Ureter (tissue), 1 donor: ENCODE data around the gene IER5L. TPM values are rescaled to one million over a fixed set of nuclear protein-coding genes. Genes with fewer than 3 reads are reported as not detected.

Source experiments
- DNase-seq: peaks from one replicate; pipeline ENCODE4 v3.0.0-alpha.2; 2020; ENCODE audit warnings: low spot score
- total RNA-seq: library from RNA; stranded (reverse); gene quantifications from one replicate; pipeline ENCODE4 v1.2.4, GENCODE V29; 2023
- donor health status: DM: yes; HTN: yes; CAD: no.

IER5L gene
- total RNA-seq, 1 donor from 2014 or later, result 16.0 TPM

DNA sequence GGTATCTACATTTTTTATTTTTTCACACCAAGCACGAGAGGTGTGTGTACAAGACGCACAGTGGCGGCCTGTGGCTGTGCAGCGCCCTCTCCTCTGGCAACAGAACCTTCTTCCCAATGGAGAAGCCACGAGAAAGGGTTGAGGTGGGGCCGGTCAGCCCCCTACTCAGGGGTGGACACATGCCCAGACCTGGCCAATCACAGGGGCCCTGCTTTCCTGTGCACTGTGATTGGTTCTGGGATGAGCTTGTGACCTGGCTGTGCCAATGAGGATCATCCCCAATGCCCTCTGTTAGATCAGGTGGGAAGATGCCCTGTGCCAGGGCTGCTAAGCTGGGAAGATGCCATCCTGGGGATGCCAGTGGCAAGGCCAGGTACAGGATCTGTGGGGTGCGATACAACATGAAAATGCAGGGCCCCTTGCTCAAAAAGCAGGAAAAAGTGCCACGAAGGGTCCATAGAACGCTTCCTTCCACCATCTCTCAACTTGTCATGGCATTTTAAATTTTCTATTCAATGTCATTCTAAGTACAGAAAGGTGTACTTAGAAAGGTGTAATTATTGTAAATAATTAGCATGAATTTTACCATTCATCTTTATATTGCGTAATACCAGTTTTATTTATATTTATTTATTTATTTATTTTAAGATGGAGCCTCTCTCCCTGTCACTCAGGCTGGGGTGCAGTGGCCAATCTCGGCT is 15.4 kb downstream of the IER5L start:
- no peak for DNase-seq

DNA sequence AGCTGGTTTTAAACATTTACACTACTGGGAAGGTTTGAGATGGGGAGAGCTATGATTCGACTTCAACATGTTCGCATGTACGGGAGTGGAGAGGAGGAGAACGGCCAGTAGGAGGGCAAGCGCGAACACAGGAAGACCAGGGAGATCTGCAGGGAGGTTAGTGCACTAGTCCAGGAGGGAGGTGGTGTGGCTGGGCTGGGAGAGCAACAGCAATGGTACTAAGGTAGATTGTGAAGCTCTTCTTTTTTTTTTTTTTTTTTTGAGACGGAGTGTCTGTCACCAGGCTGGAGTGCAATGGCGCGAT is 16.6 kb downstream of the IER5L start:
- no peak for DNase-seq

DNA sequence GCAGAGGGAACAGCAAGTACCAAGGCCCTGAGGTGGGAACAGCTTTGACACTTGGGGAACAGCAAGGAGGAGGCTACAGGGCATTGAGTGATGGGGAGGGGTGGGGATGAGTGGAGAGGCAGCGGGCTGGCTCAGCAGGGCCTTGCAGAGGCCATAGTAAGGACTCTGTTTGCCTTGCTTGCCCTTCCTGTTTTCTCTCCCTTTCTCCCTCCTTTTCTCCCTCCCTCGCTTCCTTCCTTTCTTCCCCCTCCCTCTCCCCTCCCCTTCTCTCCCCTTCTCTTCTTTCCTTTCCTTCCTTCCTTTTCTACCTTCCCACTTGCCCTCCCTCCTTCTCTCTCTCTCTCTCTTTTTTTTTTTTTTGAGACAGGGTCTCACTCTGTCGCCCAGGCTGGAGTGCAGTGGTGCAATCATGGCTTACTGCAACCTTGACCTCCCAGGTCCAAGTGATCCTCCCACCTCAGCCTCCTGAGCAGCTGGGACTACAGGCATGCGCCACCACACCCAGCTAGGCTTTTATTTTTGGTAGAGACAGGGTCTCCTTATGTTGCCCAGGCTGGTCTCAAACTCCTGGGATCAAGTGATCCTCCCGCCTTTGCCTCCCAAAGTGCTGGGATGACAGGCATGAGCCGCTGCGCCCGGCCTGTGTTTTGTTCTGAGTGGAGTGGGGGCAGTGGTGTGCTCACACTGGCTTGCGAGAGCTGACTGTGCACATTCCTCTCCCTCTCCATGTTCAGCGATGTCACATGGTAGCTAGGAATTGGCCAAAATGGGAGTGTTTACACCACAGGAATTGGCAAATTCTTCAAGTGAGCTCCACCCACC is 17.1 kb downstream of the IER5L start:
- DNase-seq, result no peak

DNA sequence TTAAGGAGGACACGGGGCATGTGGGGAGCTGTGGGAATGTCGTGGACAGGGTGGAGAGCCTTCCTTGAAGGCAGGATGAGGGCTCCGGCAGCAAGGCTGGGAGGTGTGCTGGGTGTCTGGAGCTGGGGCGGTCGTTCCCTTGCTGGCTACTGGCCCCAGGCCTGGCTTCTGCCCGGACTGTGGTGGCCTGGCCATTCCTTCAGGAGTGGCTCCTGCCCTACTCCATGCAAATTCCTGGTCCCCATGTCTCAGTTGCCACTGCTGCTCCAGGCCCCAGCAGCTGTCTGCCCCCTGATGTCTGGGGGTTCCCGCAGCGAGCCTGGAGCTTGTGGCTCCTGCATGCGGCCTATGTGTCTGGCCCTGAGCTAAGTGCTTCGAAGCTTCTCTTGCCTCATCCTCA is 21.9 kb downstream of the IER5L start:
- no peak for DNase-seq

DNA sequence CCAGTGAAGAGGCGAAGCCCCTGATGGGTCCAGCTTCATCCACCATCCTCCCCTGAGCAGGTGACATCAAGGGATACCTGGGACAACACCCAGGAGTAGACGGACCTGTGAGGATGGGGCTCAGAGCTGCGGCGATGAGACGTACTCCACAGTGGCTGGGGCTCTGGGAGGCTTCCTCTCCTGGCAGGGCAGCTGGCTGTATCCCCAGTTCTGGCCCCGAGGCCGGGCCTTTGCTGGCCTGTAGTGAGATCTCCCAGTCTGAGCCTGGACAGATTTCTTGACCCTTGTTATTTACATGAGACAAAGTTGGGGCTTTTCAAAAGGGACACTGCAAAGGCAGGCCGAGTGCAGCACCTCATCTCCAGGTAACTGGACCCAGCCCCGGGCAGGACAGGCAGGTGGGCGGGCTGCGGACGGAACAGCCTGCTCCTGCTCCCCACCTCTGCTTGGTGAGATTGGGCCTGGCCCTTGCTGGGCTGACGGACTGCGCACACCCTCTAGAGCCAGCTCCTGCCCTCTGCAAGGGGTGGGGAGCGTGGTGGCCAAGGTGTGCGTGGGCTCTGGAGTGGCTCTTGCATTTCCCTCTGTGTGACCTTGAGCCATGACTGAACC is 23.1 kb downstream of the IER5L start:
- DNase-seq, result no peak

DNA sequence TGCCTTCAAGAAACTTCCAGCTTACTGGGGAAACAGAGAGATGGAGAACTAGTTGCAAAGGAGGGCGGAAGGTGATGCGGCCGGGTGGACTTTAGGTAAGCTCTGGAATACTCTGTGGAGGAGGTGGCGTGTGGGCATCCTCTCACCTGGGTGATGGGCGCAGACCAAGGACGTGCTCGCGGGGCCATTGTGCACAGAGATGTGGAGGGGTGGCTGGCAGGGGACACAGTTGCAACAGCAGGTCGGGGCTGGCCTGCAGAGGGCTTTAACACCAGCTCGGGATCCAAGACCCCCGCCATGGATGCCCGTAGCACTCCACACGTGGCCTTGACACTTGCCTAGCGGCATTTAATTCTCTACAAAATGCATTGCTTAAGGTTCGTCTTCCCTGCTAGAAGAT is 26.6 kb downstream of the IER5L start:
- DNase-seq, result no peak

DNA sequence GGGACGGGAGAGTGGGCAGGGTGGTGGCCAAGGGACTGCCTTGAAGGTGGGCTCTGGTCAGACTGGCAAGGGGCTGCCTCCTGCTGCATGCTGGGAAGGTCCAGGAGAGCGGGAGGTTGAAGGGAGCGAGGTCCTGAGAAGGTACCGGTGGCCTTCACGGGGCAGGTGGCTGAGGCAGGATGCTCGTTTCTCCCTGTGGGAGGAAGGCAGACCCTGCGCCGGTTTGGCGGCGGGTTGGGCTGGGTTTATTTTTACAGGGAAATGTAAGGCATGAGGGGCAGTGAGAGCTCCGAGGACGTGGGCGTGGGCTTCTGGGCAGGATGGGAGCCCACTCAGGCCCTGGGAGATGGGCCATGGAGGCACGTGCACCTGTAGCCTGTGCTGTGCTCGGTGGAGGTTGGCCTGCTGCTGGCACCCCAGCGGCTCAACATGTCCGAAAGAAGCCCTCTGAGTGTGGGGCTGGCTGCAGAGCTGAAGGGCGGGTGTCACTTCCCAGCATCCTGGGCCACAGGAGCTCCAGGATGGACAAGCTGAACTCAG is 27.3 kb downstream of the IER5L start:
- DNase-seq, result no peak

DNA sequence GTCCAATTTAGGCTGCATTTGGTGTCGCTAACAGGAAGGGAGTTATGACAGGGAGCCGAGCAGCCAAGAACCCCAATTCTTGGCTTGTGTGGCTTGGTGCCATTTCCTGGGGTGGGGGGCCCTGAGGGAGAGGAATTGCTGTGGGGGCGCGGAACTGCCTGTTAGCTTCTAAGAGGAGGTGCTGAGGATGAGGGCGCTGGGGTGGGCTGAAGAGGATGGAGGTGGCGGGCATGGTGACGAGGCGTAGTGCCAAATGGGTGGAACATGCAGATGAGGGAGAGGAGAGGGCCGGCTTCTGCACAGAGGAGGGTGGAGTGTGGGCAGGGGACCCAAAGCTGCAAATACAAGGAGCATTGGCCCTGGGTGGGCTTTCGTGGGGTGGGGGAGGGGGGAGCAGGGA is 27.9 kb downstream of the IER5L start:
- DNase-seq, result no peak

DNA sequence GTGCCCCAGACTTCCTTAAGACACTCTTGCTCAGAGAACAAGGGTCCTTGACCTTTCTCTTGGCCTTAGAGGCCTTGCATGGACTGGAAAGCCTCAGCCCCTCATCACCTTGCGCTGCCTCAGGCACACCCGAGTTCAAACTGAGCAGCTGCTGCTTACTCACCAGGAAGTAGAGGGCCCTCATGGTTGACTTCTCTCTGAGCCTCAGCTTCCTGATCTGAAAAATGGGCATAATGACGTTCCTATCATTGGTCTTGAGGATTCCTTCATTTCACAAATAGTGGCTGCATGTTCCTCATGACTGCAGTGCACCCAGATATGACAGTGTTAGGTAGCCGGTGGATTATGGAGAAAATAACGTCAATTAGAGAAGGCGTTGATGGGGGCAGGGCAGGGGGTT is 28.6 kb downstream of the IER5L start:
- no peak for DNase-seq

DNA sequence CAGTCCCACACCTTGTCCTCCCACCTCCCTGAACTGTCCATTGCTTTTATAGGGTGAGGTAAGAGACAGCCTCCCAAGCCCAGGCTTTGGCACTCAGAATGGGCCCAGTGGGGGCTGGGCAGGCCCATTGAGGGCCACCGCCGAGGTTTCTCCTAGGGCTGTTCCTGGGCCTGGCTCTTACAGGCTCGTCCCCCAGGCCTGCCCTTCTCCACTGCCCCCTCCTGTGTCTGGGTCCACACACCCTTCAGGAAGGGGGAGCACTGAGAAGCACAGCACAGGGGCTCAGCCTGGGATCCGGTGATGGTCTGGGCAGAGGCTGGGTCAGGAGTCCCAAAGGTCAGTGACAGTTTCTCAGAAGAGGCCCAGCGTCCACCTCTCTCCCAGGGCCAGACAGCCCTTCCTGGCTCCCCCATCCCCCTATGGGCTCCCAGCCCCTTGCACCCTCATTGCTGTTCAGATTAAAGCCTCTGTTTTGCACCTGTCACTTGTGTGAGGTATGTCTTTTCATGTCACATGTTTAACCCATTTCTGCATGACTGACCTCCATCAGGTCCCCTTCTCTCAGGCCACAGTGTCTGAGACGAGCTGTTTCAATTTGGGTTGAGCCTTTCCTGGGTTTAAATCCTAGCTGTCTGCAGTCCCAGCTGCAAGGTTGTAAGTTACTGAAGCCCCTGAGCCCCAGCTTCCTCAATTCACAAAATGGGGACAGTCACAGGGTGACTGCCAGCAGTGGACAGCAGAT is 29.4 kb downstream of the IER5L start:
- no peak for DNase-seq

DNA sequence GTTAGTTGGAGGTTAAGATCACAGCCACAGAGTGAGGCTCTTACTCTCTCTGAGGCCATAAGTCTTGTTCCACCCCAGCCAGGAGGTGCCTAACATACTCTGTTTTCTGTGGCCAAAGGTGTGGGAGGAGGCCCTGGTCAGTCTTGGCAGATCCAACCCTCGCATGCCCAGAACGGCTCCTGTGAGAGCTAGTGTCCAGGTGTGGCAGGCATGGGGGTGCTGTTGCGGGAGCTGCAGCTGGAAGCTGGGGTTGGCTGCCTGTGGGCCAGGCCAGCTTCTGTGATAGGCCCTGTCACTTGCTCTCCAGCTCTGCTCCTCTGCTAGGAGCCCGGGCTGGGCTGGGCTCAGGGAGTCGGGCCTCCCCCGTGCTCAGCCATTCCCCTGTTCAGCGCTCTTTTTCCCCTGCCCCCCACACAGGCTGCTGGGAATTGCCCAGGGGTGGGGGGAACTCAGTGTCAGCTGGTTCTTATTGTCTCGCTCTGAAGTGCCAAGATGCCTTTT is 31.6 kb downstream of the IER5L start:
- no peak for DNase-seq

DNA sequence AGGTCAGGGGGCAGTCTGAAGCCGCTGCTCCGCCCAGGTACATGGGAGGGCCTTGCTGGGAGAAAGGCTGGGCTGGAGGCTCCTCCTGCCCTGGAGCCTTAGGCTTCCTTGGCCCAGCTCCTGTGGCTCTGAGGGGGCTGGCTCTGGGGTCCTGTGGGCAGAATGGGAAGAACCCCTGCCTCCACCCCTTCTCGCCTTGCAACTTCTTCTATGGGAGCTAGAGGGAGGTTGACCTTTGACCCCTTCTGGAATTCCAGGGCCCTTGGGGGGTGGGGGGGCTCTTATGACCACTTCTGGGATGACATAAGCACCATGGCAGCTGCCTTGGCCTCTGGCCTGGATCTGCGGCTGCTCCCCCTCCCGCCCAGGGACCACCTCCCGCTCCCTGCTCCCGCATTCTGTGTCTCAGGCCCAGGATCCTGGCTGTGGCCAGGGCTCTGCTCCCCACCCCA is 32.2 kb downstream of the IER5L start:
- no peak for DNase-seq

DNA sequence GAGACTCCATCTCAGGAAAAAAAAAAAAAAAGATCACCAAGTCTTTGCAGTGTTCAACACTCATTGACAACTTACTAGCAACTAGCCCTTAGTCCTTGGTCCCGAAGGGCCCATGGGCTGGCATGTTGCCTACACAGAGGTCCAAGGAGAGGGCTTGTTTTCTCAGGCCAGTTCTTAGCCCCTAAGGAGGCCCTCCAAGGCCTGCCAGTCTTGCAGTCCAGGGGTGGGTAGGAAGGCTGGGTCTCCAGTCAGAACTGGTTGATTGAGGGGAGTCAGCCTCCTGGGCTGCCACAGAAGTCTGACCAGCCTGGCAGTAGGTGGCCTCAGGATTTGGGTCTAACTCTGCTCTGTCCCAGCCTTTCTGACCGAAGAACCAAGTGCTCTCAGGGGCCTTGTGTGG is 32.7 kb downstream of the IER5L start:
- no peak for DNase-seq

DNA sequence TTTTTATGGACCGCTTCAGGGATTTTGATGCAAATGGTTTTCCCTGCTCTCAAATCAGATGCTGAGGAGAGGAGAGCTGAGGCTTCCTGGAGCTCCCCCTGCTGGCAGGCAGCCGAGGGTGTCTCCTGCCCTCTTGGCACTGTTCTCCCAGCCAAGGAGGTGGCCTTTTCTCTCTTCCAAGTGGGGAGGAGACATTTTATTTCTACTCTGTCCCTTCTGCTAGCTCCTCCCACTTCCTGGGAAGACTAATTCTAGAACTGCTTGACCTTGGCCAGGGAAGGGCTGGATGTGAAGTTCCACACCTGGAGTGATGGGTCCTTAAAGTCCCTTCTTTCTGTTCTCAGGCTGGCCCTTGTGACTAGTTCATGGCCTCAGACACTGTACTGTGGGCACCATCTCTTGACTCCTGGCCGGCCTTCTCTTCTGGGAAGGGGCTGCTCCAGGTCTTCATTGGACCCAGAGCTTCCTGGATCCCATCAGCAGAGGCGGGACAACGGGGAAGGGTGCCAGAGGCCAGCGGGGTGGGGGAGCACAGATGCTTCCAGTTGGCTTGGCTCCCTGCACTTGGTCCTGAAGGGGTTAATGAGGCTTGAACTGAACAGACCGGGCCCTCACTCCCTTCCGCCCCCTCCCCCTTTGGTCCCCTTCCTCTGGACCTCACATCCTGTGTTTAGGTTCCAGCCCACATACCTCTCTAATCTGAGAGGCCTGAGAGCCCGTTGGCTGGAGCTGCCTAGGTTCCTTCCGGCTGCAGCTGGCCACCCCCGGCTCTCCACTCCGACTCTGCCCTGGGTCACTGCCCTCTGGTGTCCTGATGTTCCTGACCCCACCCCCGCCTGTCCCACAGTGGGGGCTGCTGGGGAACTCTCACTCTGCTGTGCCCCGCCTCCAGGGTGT is 34.8 kb downstream of the IER5L start:
- DNase-seq, result peak; percentile 93

DNA sequence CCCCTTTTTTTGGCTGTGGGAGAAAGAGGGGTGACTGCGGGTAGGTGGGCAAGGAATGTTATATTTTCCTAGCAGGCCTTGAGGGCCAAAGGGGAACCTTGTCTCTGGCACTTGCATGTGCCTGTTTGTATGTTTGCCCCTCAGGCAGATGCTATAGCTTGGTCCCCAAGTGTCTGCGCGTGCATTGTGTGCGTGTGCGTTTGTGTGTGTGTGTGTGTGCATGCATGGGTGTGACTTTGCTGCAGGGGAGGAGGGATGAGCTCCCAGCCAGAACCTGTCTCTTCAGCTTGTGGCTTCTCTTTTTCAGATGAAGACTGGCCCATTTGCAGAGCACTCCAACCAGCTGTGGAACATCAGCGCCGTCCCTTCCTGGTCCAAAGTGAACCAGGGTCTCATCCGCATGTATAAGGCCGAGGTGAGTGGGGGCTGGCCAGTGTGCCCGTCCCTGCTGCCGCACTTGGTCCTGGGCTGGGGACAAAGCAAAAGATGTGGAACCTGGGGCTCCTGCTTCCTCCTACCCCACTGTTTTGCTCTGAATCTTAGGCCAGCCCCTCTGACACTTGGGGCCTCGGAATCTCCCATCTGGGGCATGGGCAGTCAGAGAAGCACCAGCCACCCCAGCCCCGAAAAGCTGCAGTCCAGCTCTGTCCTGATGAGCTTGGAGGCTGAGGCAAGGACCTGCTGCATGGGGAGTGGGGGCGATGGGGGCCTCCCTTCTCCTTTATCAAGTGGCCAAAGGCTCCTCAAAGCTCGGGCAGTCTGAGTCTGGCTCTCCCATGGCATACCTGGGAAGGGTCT is 35.7 kb downstream of the IER5L start:
- no peak for DNase-seq

DNA sequence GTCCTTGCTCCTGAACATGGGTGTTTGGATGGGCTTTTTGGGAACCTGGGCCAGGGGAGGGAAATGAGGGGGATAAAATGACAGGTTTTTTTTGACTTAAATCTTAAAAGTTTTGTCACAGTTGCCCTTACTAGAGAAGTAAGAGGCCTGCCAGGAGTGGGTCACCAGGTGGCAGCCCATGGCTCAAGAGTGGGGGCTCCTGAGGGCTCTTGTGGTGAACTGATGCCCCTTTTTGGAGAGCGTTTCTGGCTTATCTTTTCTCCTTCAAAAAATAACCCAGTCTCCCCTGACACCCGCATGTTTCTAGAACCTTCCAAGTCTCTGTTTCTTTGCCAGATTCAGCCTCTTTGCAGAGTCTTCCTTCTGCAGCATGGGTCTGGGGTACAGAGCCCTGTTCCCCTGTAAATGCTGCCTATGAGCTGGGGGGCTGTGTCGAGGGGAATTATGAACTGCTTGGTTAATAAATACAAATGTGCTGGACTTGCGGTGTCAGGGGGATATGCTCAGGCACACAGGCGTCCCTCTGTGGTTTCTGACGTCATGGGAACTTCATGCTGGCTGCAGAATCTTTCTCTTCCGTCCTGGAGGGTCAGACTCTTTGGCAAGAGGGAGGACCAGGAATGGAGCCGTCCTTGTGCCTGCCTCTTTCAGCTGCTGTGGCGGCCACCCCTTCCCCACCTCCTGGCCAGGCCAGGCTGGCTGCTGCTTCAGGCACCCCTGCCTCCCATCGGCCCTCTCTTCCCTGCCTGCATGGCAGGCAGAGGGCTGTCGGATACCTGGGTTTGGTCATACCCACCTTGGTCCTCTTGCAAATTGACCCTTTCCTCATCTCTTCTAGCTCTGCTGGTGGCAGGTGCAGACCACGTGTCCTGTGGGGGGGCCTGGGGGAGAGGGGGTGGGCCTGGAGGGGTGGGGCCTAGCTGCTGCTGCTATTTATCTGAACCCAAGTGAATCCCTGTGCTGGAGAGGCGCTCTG is 36.7 kb downstream of the IER5L start:
- peak; percentile 75 for DNase-seq

DNA sequence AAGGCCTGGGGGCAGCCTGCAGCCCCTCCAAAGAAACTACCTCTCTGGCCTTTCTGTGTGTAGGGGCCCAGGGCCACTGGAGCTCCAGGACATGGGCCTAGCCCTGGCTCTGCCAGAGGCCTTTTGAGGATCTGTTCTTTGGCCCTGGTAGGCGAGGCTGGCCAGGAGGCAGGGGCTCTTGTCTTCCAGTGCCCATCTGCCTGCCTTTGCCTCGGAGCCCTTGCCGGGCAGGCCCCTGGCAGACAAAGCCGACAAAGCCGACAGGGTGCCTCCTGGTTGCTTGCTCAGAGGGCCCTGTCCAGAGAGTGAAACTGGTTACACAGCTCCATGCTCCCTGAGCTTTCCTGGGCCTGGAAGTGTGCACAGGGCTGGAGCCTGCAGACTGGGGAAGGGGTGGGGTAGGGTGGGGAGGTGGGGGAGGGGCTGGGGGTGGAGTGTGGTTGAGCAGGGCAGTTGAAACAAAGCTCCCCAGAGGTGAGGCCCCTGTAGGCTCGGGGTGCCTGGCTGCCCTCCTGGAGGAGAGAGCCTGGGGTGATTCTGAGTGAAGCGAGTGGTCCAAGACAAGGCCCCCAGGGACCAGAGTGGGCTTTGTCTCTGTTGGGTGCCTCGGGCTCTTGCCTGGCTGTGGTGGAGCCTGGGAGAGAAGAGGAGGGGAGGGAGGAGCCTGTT is 37.5 kb downstream of the IER5L start:
- DNase-seq, result peak; percentile 74

DNA sequence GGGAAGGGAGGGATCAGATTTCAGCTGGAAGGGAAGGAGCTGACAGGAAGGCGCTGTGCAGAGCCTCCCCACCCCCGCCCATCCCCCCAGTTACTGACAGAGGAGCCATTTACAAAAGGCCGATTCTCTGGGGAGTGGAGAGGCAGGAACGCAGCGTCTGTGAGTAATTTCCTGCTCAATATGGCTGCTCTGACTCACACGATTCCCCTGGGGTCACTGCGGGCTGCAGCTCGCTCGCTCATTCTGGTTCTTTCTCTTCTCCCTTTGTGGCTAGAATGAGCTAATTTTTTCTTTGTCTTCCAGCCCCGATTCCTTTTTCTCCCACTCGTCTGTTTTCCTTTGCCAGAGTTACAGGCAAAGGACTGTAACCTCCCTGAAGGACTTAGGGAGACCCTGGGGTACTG is 38.1 kb downstream of the IER5L start:
- DNase-seq, result peak; percentile 95
